NOMO-1 (cell line): ENCODE results near the gene ASAP2.

ENCODE experiments used
- DNase-seq, 2 experiments: peaks; one replicate each; lab custom pipeline; 2025; ENCODE audit not compliant: unreplicated experiment in 2 of 2; lab: John Stamatoyannopoulos, UW

Gene ASAP2

DNA sequence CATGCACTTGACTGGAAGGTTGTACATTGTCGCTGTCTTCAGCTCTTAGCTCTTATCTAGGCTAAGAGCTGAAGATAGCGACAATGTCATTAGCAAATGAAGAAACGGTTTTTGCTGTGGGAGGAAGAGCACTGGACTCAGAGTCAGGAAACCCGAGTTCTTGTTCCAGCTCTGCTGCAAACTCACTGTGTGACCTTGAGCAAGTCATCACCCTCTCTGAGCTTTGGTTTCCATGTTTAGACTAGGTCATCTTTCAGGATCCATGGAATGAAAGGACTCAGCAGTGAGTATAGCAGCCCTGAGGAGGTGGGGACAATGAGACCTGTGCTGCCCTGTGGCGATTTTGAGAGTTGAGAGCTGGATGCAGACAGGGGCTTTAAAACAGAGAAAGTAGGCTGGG, 85.3 kb downstream of the ASAP2 start:
- no peak for DNase-seq

DNA sequence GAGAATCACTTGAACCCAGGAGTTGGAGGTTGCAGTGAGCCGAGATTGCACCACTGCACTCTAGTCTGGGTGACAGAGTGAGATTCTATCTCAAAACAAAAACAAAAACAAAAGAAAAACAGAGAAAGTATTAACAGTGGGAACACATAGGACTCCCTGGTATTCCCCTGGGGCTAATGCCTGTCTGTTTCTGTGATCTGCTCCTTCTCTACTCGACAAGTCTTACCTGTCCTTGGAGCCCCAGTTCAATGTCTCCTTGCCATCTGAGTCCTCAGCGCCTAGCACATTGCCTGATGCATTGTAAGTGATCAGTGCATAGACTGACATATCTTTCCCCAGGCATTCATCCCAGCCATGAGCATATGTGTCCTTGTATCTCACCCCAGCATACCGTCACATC, 85.8 kb downstream of the ASAP2 start:
- DNase-seq: no peak

DNA sequence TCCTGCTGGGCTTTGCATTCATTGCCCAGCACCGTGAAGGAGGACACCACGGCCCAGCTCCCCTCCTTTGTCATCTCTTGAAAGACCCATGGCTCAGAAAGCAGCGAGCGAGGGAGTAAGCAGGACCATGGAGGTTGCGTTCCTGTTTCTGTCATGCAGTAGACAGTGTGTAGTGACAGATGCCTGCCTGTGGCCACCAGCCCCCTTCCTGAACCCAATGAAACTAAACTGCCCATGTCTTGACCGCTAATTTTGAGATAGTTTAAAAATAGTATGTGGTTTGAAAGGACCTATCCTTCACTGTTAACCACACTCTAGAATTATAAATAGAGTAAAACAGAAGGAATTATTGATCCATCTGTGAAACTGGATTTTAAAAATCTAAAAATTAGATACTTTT, 88.2 kb downstream of the ASAP2 start:
- DNase-seq: no peak

DNA sequence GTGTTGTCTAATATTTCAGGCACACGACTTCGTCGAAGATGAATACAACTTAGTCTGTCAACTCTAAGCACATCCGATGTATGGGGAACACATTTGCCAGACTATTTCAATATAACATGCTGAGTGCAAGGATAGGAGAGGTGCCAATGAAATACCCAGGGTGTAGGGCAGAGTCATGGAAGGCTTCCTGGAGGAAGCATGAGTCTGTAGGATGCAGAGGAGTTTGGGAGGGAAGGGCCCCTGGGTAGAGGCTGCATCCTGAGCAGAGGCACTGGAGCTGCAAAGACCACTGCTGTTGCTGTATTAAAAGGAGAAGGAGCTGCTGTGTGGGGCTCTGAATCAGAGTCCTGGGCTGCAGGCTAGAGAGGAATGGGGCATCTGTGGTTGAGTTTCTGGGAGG, 89.9 kb downstream of the ASAP2 start:
- no peak for DNase-seq

DNA sequence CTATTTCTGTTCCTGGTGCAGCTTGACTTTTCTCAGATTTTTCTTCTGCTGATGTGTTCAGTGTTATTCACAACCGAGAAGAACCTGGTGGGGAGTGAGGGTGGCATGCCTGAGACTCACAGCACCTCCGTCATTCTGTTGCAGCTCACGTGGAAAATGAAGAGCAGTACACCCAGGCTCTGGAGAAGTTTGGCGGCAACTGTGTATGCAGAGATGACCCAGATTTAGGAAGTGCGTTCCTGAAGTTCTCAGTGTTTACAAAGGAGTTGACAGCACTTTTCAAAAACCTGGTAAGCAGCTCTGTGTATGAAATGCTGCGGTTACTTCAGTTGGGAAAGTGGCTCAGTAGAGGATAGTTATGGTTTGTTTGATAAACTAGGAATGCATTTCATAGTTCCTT, 90.5 kb downstream of the ASAP2 start:
- no peak for DNase-seq

DNA sequence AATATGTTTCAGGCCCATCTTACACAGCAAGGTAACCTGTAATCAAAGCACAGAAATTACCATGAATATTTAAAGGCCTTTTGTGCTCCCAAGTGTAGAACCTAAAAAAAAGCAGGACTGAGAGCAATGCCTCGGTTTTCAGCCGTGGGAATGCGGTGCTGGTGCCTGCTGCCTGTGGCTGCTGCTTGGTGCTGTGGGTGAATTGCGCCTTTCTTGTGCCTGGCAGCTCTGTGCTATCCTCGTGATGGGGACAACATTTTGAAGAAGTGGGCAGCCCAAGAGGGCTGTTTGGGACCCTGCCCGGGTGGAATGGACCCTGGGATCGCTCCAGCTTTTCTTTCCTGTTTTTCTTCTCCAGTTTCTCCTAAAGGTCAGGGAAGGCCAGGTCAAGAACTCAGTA, 91.2 kb downstream of the ASAP2 start:
- no peak for DNase-seq

DNA sequence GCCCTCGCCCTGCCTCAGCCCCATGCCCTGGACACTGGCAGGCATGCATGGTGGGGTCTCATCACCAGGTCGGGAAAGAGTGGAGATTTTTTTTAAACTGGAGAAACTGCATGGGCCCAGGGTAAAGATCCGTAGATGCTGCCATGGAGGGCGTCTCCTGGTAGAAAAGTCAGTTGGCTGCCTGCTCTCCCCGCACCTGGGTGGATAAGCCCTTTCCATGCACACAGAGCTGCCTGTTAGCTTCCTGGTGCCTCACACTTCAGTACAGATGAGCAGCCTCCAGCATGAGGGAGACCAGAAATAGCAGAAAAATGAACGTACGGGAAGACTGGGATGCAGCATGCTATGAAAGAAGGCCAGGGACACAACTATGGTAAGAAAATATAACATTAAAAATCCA, 92.0 kb downstream of the ASAP2 start:
- DNase-seq: no peak

DNA sequence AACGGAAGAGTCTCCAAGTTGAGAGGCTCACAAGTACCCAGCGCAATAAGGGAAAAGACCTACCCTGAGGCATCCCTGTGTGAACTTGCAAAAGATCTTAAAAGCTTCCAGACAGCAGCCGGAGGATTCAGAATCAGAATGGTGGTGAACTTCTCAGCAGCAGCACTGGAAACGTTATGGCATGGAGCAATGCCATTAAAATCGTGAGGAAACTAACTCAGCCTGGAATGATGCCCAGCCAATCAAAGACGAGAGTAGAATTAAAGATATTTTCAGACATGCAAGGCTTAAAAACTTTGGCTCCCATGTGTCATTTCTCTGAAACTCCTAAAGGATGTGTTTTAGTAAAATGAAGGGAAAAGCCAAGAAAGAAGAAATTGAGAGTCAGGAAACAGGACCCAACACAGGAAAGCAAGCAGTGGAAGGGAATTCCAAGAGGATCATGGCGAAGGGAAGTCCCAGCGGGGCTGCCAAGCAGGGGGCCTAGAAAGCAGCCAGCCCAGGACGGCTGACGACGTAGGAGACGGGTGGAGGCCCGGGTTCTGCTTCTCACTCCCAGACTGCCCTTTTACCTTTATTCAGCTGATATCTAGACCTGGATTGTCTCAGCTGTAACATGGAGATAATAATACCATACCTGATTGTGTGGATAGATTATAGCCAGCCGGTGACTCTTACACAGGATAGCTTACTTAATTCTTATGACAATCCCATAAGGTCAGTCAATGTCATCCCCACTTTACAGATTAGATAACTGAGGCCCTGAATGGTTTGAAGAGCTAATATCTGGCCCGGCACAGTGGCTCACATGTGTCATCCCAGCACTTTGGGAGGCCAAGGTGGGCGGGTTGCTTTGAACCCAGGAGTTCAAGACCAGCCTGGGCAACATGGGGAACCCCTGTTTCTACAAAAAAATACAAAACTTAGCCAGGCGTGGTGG, 92.8 kb downstream of the ASAP2 start:
- DNase-seq: no peak

GRCh38 chr2:9300214-9300613, 93.6 kb downstream of the ASAP2 start:
- no peak for DNase-seq

- DNase-seq: no peak
These were observed 94.3 kb downstream of the ASAP2 start for GRCh38 chr2:9300829-9301453.

DNA sequence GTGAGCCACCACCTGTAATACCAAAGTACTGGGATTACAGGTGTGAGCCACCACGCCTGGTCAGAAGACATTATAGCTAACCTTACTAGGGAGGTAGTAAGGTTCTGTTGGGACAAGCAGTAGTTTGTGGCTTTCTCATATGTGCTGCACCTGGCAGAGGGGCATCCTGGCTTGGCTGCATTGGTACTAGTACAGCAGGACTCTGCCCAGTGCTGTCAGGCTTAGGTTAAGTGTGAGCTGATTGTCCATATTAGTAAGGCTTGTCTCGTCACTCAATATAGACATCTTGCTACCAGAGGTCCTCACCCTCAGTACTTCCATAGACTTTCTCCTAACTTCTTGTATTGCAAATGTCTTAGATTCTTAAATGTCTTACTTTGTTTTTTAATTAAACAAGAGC, 96.1 kb downstream of the ASAP2 start:
- DNase-seq: no peak

DNA sequence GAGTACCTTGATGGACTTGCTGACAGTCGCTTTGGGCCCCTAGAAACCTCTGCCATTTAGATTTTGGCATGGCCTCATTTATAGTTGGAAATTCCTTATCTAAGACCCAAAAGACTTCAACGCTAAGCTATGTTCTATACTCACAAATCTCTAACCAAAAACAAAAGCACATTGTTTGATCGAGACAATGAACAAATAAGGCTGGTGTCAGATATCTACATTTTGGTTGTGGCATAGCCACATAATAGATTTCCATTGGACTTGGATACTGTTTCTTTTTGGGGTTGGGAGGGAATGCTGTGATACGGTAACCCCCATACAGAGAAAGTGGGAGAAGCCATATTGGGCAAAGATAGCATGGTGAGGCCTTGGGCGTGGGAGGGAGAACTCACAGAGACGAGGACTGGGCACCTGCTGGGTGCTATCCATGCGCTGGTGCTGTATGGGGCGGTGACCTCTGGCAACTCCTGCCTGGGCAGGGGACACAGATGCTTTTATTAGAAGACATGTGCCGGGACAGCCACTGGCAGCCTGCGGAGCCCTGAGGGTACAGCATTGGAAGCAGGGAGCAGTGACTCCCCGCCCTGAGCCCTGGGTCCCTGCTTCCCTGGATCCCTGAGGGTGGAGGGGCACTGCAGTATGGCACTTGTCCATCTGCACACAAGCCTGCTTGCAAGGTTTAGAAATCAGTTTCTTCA, 97.1 kb downstream of the ASAP2 start:
- DNase-seq: no peak

- no peak for DNase-seq
These were observed 100.3 kb downstream of the ASAP2 start for GRCh38 chr2:9306911-9307310.

- DNase-seq: no peak
These were observed 100.9 kb downstream of the ASAP2 start for GRCh38 chr2:9307535-9307934.

- DNase-seq: no peak
These were observed 101.8 kb downstream of the ASAP2 start for GRCh38 chr2:9308186-9308955.

DNA sequence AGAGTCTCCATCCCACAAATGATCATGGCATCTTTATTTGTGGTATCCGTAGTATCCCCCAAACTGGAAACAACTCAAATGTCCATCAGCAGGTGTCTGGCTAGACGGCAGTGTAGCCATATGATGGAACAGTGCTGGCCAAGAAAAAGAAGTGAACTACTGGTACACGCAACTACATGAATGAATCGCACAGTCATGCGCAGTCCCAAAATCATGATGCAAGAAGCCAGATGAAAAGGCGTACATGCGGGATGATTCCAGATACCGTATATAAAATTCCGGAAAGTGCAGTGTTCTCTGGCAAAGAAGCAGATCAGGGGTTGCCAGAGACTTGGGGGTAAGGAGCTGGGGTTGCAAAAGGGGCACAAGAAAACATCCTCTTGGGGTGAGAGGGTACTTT, 102.5 kb downstream of the ASAP2 start:
- DNase-seq: no peak

DNA sequence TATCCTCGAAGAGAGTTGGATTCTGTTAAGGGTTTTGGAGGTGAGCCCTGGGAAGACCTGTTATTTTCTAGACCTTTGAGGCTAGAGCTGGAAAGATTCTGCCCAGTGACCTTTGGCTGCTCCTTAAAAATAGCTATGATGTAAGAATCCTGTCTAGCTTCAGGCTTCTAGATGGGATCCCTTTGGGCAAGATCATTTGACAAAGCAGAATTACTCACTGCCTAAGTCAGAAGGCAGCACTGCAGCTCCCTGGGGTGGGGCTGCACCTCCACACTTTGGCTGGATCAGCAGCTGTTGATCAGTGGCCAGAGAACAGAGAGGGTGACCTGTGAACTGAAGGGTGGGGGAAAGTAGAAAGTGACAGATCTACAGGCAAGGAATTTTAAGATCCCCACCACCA, 103.8 kb downstream of the ASAP2 start:
- no peak for DNase-seq

DNA sequence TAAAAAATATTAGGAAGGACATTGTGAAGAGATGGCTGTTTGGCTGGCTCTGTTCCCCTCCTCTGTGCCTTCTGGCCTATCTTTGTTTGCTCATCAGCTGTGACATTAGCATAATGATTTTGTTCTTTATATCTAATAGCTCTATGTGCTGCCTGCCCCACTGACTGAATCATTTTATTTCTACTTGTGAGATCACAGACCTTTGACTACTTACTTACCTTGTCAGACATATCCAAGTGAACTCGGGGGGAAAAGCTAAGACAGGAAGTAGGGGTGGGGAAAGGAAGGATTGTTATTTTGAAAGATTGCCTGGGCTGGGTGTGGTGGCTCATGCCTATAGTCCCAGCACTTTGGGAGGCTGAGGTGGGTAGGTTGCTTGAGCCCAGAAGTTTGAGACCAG, 104.2 kb downstream of the ASAP2 start:
- no peak for DNase-seq

DNA sequence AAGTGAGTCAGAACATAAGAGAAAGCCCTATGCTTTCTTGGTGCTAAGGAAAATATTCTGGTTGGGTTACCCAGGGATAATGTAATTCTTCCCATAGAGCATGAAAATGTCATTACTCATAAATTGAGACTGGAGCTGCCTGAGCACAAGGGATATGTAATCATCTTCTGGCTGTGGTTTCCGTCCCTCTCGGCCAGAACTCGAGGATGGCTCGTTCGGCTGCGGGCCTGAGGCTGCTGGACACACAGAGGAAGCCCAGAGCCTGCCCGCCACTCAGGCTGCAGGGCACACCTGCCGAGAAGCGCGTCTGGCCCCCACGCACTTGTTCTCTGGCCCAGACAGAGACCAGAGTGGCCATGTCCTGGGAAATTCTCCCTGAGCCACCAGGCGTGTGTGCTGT, 104.9 kb downstream of the ASAP2 start:
- DNase-seq: no peak

DNA sequence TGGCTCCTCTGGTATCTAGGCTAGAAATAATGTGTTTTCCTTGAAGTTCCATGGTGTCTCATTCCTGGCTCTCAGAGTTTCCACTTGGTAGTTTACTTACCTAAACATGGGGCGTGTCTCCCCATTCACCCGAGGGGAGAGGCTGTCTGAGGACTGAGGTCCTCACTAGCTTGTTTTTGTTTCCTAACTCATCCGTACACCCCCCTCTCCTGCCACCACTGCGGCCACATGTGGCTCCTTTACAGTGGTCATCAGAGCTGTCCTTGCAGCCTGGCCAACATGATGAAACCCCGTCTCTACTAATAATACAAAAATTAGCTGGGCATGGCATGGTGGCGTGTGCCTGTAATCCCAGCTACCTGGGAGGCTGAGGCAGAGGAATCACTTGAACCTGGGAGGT, 106.0 kb downstream of the ASAP2 start:
- DNase-seq: no peak

DNA sequence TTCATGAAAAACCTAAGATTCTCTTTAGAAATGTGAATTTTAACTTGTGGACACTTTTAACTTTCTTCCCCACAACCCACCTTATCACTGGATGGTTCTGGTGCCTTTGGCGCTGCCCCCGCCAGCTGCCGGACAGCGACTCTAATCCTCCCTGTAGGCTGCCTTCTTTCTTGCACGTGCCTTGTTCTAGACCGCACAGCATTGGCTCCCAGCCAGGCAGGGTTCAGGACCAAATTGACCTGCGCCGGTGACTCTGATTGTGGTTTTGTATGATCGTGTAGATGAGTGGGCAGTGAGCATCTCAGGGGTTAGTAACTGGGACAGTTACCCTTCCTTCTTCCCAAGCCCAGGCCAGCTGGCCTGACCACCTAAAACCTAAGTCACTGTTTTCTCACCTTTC, 106.8 kb downstream of the ASAP2 start:
- DNase-seq: no peak
